Endothelial cell of umbilical vein (primary cell): Measurements from ENCODE around the gene ANKIB1. TPM values are rescaled to one million over a fixed set of nuclear protein-coding genes. Genes with fewer than 3 reads are reported as not detected.

Experiments used
- BruUV-seq: library from RNA; stranded (reverse); fragments of 400-500 nt; replicated peaks from 2 replicates; lab custom pipeline; 2021; lab: Mats Ljungman, UMichigan
- CTCF ChIA-PET: fragments of 300-600, 350-600 bp; sonication (Branson Sonifier 250); formaldehyde crosslinking; loops from one replicate; lab custom pipeline; 2021; ENCODE audit warnings: antibody characterized with exemption, inconsistent platforms; lab: Charles Lee
- POLR2A ChIA-PET: fragments of 300-600, 350-600 bp; sonication (Branson Sonifier 250); formaldehyde crosslinking; loops from one replicate; lab custom pipeline; 2021; ENCODE audit warnings: antibody characterized with exemption, inconsistent platforms; lab: Charles Lee
- DNase-seq: peaks from one replicate; pipeline ENCODE4 v3.0.0-alpha.2; 2011; ENCODE audit warnings: low read depth, low spot score
- FAIRE-seq: peaks from 2 replicates; lab custom pipeline; 2011; peaks lifted over from hg19 to GRCh38; lab: Jason Lieb, UNC
- H2AFZ ChIP-seq: 2 replicates; pipeline ENCODE4 v1.6.0; 2012; ENCODE audit warnings: low read depth, low read length, control low read depth, inconsistent platforms
- H3K27ac ChIP-seq: 2 replicates; pipeline ENCODE4 v1.5.1; 2011; ENCODE audit warnings: low read depth, mild to moderate bottlenecking, control low read depth, low read length, moderate library complexity; ENCODE audit not compliant: insufficient read depth
- H3K27me3 ChIP-seq, 2 experiments: 2 replicates each; pipeline versions ENCODE4 v1.6.0 to v1.6.1; 2011; ENCODE audit warnings: low read length in 2 of 2, mixed read lengths in 1 of 2; ENCODE audit not compliant: control insufficient read depth in 2 of 2, insufficient read depth in 2 of 2
- H3K36me3 ChIP-seq, 2 experiments: 2 replicates in 1 of 2; 3 replicates in 1 of 2; pipeline ENCODE4 v1.5.1; 2011; ENCODE audit warnings: low read length in 2 of 2, mild to moderate bottlenecking in 1 of 2, moderate library complexity in 1 of 2; ENCODE audit not compliant: control insufficient read depth in 2 of 2, insufficient read depth in 2 of 2; ENCODE audit errors: extremely low read depth in 1 of 2
- H3K4me1 ChIP-seq: 3 replicates; pipeline ENCODE4 v1.5.1; 2011; ENCODE audit warnings: mild to moderate bottlenecking, low read length; ENCODE audit not compliant: control insufficient read depth, insufficient read depth; ENCODE audit errors: extremely low read depth
- H3K4me2 ChIP-seq: 2 replicates; pipeline ENCODE4 v1.6.1; 2011; ENCODE audit warnings: low read length, control low read depth, mixed read lengths; ENCODE audit not compliant: insufficient read depth
- H3K4me3 ChIP-seq, 3 experiments: fragments of 200-600 bp in 1 of 3; sonication (generic), shearing (Covaris generic) in 1 of 3; replicated peaks in 1 of 3; 2 replicates each; pipeline ENCODE4 v1.5.1; 2011 to 2016; ENCODE audit warnings: control low read depth in 3 of 3, low read length in 3 of 3, mild to moderate bottlenecking in 2 of 3, inconsistent platforms in 1 of 3, low read depth in 1 of 3, moderate library complexity in 1 of 3; ENCODE audit not compliant: insufficient read depth in 1 of 3
- H3K79me2 ChIP-seq: 2 replicates; pipeline ENCODE4 v1.6.0; 2012; ENCODE audit warnings: low read length, inconsistent platforms; ENCODE audit not compliant: control insufficient read depth, insufficient read depth
- H3K9ac ChIP-seq: replicated peaks from 2 replicates; pipeline ENCODE3; 2011; ENCODE audit warnings: low read length, control low read depth; ENCODE audit not compliant: insufficient read depth; ENCODE audit errors: extremely low read depth
- H3K9me1 ChIP-seq: replicated peaks from 3 replicates; pipeline ENCODE4 v1.6.0; 2011; ENCODE audit warnings: mild to moderate bottlenecking, low read length; ENCODE audit not compliant: control insufficient read depth, insufficient read depth; ENCODE audit errors: extremely low read depth
- H3K9me3 ChIP-seq: replicated peaks from 2 replicates; pipeline ENCODE4 v1.5.1; 2012; ENCODE audit warnings: low read length, inconsistent platforms; ENCODE audit not compliant: control insufficient read depth, insufficient read depth
- H4K20me1 ChIP-seq: replicated peaks from 2 replicates; pipeline ENCODE3; 2011; ENCODE audit warnings: mild to moderate bottlenecking, low read length; ENCODE audit not compliant: control insufficient read depth, insufficient read depth; ENCODE audit errors: extremely low read depth
- CTCF ChIP-seq, 2 donors: IDR thresholded peaks; 1 replicate in 1 of 2; 2 replicates in 1 of 2; pipeline ENCODE4 v1.5.1; 2011; ENCODE audit warnings: low read length in 2 of 2, mild to moderate bottlenecking in 2 of 2, moderate library complexity in 2 of 2, control low read depth in 1 of 2, inconsistent platforms in 1 of 2, low read depth in 1 of 2; ENCODE audit not compliant: insufficient read depth in 1 of 2; ENCODE audit errors: extremely low read depth in 1 of 2
- EZH2 ChIP-seq: IDR thresholded peaks from 2 replicates; pipeline ENCODE4 v1.6.1; 2012; ENCODE audit warnings: borderline replicate concordance, low read depth, mild to moderate bottlenecking, moderate library complexity, low read length, inconsistent platforms; ENCODE audit not compliant: severe bottlenecking
- FOS ChIP-seq: IDR thresholded peaks from 2 replicates; pipeline ENCODE4 v1.6.1; 2011; ENCODE audit warnings: mild to moderate bottlenecking, low read length, moderate library complexity, borderline replicate concordance; ENCODE audit not compliant: insufficient read depth
- GATA2 ChIP-seq: IDR thresholded peaks from 2 replicates; pipeline ENCODE4 v1.7.0; 2011; ENCODE audit warnings: low read depth, mild to moderate bottlenecking, moderate library complexity, mixed read lengths, low read length; ENCODE audit not compliant: insufficient read length, insufficient read depth
- JUN ChIP-seq: IDR thresholded peaks from 2 replicates; pipeline ENCODE4 v1.6.1; 2011; ENCODE audit warnings: borderline replicate concordance, low read depth; ENCODE audit not compliant: insufficient read length, insufficient read depth
- MAX ChIP-seq: IDR thresholded peaks from 2 replicates; pipeline ENCODE4 v1.6.1; 2011; ENCODE audit not compliant: insufficient read depth, insufficient read length
- MYC ChIP-seq: IDR thresholded peaks from one replicate; pipeline ENCODE4 v1.6.1; 2011; ENCODE audit warnings: mild to moderate bottlenecking, low read depth, low read length
- POLR2A ChIP-seq: IDR thresholded peaks from 2 replicates; pipeline ENCODE4 v1.6.1; 2012; ENCODE audit warnings: low read depth, mild to moderate bottlenecking, control low read depth, low read length
- POLR2AphosphoS5 ChIP-seq: IDR thresholded peaks from 2 replicates; pipeline ENCODE4 v1.6.1; 2012; ENCODE audit warnings: low read depth, mild to moderate bottlenecking, control low read depth, low read length, moderate library complexity; ENCODE audit not compliant: insufficient read depth
- dilution Hi-C: fragments of 300-500 bp; cut with MboI; formaldehyde crosslinking; loops from one replicate; pipeline ENCODE4 v1.15.0; 2019; ENCODE audit warnings: low sequenced_read_pairs; ENCODE audit not compliant: extremely low pct_ligation_motif_present
- intact Hi-C: fragments of 100-400 bp; cut with micrococcal nuclease; formaldehyde crosslinking; loops from one replicate; pipeline ENCODE4 v1.10.0; 2022
- polyA plus RNA-seq, 4 experiments: library from polyadenylated mRNA; depleted of rRNA in 3 of 4; stranded (reverse) in 3 of 4; unstranded in 1 of 4; fragments of >200 nt; gene quantifications; 2 replicates each; pipeline versions ENCODE4 v1.2.1 to v1.2.3, GENCODE V29; 2011 to 2012; ENCODE audit warnings: missing spikeins in 1 of 4
- total RNA-seq: library from RNA; stranded (reverse); gene quantifications from 2 replicates; pipeline ENCODE4 v1.2.3, GENCODE V29; 2021

Gene ANKIB1
- total and polyA plus RNA-seq, 2 donors (not counting 3 experiments of a cell fraction or from before 2014, with no cell fraction given): 16.9 to 56.5 TPM

DNA sequence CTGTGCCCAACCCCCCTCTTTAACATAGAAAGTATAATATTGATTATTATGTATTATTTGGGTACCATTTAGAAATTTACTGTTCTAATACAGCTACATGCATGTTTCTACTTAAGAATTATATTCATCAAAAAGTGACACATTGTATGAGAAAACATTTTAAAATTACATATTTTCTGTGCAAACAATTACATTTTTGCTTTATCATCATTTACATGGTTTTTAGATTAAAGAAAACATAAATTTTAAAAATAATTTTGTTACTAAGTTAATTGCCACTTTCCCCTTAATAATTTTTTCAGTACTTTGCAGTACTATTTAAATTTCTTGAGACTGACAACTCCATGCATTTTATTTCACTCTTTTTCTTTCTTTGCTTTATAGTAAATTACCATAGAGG is 106.2 kb downstream of the ANKIB1 start:
- dilution Hi-C loops: no loop called here
- intact Hi-C loops: no loop called here
- no peak overlapping the region for H3K27ac ChIP-seq
- H3K9me1 ChIP-seq: no peaks in the 10 kb centered on the region
- H3K4me3 ChIP-seq: no peak overlapping the region
- DNase-seq (no peak), FAIRE-seq (no peak)
- CTCF ChIA-PET: interaction anchor here (1.8 kb wide), 1 partner anchor 10 kb away, joined by 4 read pairs; no protein-coding TSS in a partner anchor
- no peaks in the 10 kb centered on the region for H4K20me1 ChIP-seq
- POLR2A ChIA-PET: no interaction called here
- no peaks in the 10 kb centered on the region for H3K79me2 ChIP-seq
- no peaks in the 10 kb centered on the region for H3K9me3 ChIP-seq
- H3K27me3 ChIP-seq: no peaks in the 10 kb centered on the region
- no peak overlapping the region for H3K9ac ChIP-seq
- H3K4me1 ChIP-seq: no peaks in the 10 kb centered on the region
- H2AFZ ChIP-seq: no peak overlapping the region
- no TSS peak for BruUV-seq
- TF ChIP-seq MYC: no peak
- no peak for TF ChIP-seq JUN
- TF ChIP-seq CTCF (IDR thresholded peaks at IDR 0.05; ENCODE audit: extremely low read depth in 1 of 2, insufficient read depth in 1 of 2, low read depth in 1 of 2, low read length in 2 of 2): no peak
- TF ChIP-seq POLR2A: no peak
- no peak for TF ChIP-seq MAX
- no peak for TF ChIP-seq GATA2
- TF ChIP-seq POLR2AphosphoS5: no peak
- TF ChIP-seq FOS: no peak
- TF ChIP-seq EZH2: no peak
- H3K4me2 ChIP-seq: no peak overlapping the region
- peaks cover 0 to 10% of the 10 kb centered on the region in 2 experiments for H3K36me3 ChIP-seq
